Measurements from ENCODE around the gene C2CD4A.

Gene C2CD4A

GRCh38 chr15:62109437-62109836, 42.7 kb downstream of the C2CD4A start:
- DNase-seq (ENCODE audit: low read depth), result no peak
- no peak for TF ChIP-seq CTCF (IDR thresholded peaks at IDR 0.05; ENCODE audit: insufficient read depth, low read depth, low read length, missing control alignments)
- H3K4me3 ChIP-seq (ENCODE audit: low read length), result no peak overlapping the region

GRCh38 chr15:62109982-62110851, 43.4 kb downstream of the C2CD4A start:
- DNase-seq (ENCODE audit: low read depth), result peak; percentile 83
- no peak for TF ChIP-seq CTCF (IDR thresholded peaks at IDR 0.05; ENCODE audit: insufficient read depth, low read depth, low read length, missing control alignments)
- no peak overlapping the region for H3K4me3 ChIP-seq (ENCODE audit: low read length)

- TF ChIP-seq CTCF (IDR thresholded peaks at IDR 0.05; ENCODE audit: insufficient read depth, low read depth, low read length, missing control alignments), result no peak
- peak; percentile 61 for DNase-seq (ENCODE audit: low read depth)
- H3K4me3 ChIP-seq (ENCODE audit: low read length), result no peak overlapping the region
Measured at GRCh38 chr15:62112081-62112480, 45.3 kb downstream of the C2CD4A start.

- TF ChIP-seq CTCF (IDR thresholded peaks at IDR 0.05; ENCODE audit: insufficient read depth, low read depth, low read length, missing control alignments), result no peak
- DNase-seq (ENCODE audit: low read depth), result peak; percentile 97
- H3K4me3 ChIP-seq (ENCODE audit: low read length), result no peak overlapping the region
Measured at GRCh38 chr15:62112616-62113593, 46.1 kb downstream of the C2CD4A start.

GRCh38 chr15:62115847-62116246, 49.1 kb downstream of the C2CD4A start:
- DNase-seq (ENCODE audit: low read depth), result no peak
- H3K4me3 ChIP-seq (ENCODE audit: low read length), result no peak overlapping the region
- no peak for TF ChIP-seq CTCF (IDR thresholded peaks at IDR 0.05; ENCODE audit: insufficient read depth, low read depth, low read length, missing control alignments)

- TF ChIP-seq CTCF (IDR thresholded peaks at IDR 0.05; ENCODE audit: insufficient read depth, low read depth, low read length, missing control alignments), result no peak
- no peak overlapping the region for H3K4me3 ChIP-seq (ENCODE audit: low read length)
- DNase-seq (ENCODE audit: low read depth), result no peak
Measured at GRCh38 chr15:62118520-62119226, 51.9 kb downstream of the C2CD4A start.
